ENCODE measurements around the gene NAALADL2. TPM values are rescaled to one million over a fixed set of nuclear protein-coding genes. Genes with fewer than 3 reads are reported as not detected.

The NAALADL2 gene
- total and polyA plus RNA-seq, 2 of the 8 experiments (the other 6 are each of a cell fraction or from before 2014, with no cell fraction given) = 0.12 to 0.22 TPM

DNA sequence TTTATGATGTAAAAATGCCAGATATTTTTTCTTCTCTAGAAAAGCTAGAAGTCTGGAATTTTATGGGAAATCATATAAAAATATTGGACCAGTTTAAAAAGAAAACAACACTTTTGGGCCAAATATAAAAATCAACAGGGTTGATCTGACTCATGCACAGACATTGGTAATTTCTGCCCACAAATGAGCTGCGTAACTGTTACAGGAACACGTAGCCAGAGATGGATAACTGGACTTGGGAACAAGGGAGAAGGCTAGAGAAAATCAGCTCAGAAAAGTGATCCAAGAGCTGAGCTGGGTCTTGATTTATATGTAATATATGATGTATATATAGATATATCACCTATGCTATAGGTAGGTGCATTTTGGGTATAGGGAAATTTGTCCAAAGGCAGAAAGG is 36.8 kb upstream of the NAALADL2 start:
- Histone ChIP-seq H4K5ac (ENCODE audit: insufficient read length, low read depth, low read length) (no peak overlapping the region), H3K27ac (ENCODE audit: low read depth, low read length) (no peak overlapping the region), H2BK12ac (ENCODE audit: low read depth, low read length) (no peak overlapping the region), H2BK5ac (ENCODE audit: low read depth, low read length) (no peak overlapping the region), H3K4ac (replicated peaks; ENCODE audit: insufficient read length, low read depth, low read length) (no peak overlapping the region), H4K20me1 (replicated peaks in 1 of 2; ENCODE audit: control insufficient read depth in 1 of 2, insufficient read depth in 2 of 2, low read length in 2 of 2) (no peaks in the 10 kb centered on the region), H2AFZ (ENCODE audit: low read length) (no peak overlapping the region), H3K4me1 (replicated peaks in 1 of 4; ENCODE audit: control insufficient read depth in 3 of 4, insufficient read depth in 4 of 4, low read length in 3 of 4) (no peaks in the 10 kb centered on the region), H3K27me3 (replicated peaks in 1 of 4; ENCODE audit: control insufficient read depth in 3 of 4, extremely low read depth in 1 of 4, insufficient read depth in 3 of 4, low read length in 3 of 4) (no peaks in the 10 kb centered on the region), H4K91ac (replicated peaks; ENCODE audit: insufficient read length, low read length) (no peak overlapping the region), H3K14ac (ENCODE audit: insufficient read length) (no peak overlapping the region), H3K56ac (replicated peaks; ENCODE audit: insufficient read length, low read depth, low read length) (no peak overlapping the region), H3K23me2 (ENCODE audit: low read depth, low read length) (no peaks in the 10 kb centered on the region), H3K36me3 (ENCODE audit: control insufficient read depth in 2 of 4, insufficient read depth in 4 of 4, low read length in 3 of 4) (no peaks in the 10 kb centered on the region), H2AK5ac (ENCODE audit: low read depth, low read length) (no peak overlapping the region), H3K9me3 (ENCODE audit: insufficient read depth in 2 of 2, low read depth in 1 of 2, low read length in 1 of 2) (no peaks in the 10 kb centered on the region), H3K9ac (replicated peaks in 1 of 4; ENCODE audit: extremely low read depth in 1 of 4, low read depth in 3 of 4, low read length in 3 of 4) (no peak overlapping the region), H3K4me2 (ENCODE audit: insufficient read depth in 1 of 2, low read depth in 2 of 2, low read length in 2 of 2) (no peak overlapping the region), H3K18ac (ENCODE audit: extremely low read depth, low read length) (no peak overlapping the region), H2BK120ac (replicated peaks; ENCODE audit: low read depth, low read length) (no peak overlapping the region), H3K79me2 (ENCODE audit: control insufficient read depth in 1 of 2, insufficient read depth in 2 of 2, low read length in 2 of 2) (no peaks in the 10 kb centered on the region), H2BK20ac (ENCODE audit: low read length) (no peak overlapping the region), H2BK15ac (ENCODE audit: low read length) (no peak overlapping the region), H3K23ac (ENCODE audit: insufficient read length) (no peak overlapping the region), H3K79me1 (ENCODE audit: low read depth, low read length) (no peaks in the 10 kb centered on the region), H4K8ac (ENCODE audit: extremely low read depth, insufficient read depth, low read length) (no peak overlapping the region), H3K4me3 (ENCODE audit: extremely low read depth in 1 of 4, insufficient read depth in 2 of 4, low read depth in 3 of 4, low read length in 4 of 4) (no peak overlapping the region)
- ChIA-PET CTCF (ENCODE audit: partially characterized antibody) (no interaction called here), POLR2A (ENCODE audit: partially characterized antibody) (no interaction called here)
- WGBS, 2 experiments (ENCODE audit: extremely low coverage in 1 of 2, insufficient coverage in 1 of 2, insufficient read length in 1 of 2, insufficient replicate concordance in 2 of 2, low coverage in 1 of 2, low lambda C conversion rate in 2 of 2, missing lambda C conversion rate in 1 of 2) = 92% methylated on average over 2 of the region's 2 CpGs; no CpG with 5 or more reads in 1 of the 2 experiments
- no peak for FAIRE-seq
- TF ChIP-seq SAP30 (IDR thresholded peaks at IDR 0.05; ENCODE audit: insufficient read depth, insufficient replicate concordance, low read length) (no peak), TAF1 (IDR thresholded peaks at IDR 0.05; ENCODE audit: low read depth, low read length) (no peak), BRCA1 (IDR thresholded peaks at IDR 0.05; ENCODE audit: low read depth, low read length) (no peak), JUN (IDR thresholded peaks at IDR 0.05; ENCODE audit: low read depth, low read length) (no peak), HDAC6 (IDR thresholded peaks at IDR 0.05; ENCODE audit: low read depth, low read length) (no peak), EGR1 (IDR thresholded peaks at IDR 0.05; ENCODE audit: borderline replicate concordance, low read depth, low read length) (no peak), BACH1 (IDR thresholded peaks at IDR 0.05; ENCODE audit: low read length) (no peak), SP1 (IDR thresholded peaks at IDR 0.05; ENCODE audit: low read depth, low read length) (no peak), POU5F1 (IDR thresholded peaks at IDR 0.05; ENCODE audit: low read depth, low read length) (no peak), CBX8 (IDR thresholded peaks at IDR 0.05; ENCODE audit: borderline replicate concordance, low read depth, low read length) (no peak)
- TF ChIP-seq, protein P1, sequence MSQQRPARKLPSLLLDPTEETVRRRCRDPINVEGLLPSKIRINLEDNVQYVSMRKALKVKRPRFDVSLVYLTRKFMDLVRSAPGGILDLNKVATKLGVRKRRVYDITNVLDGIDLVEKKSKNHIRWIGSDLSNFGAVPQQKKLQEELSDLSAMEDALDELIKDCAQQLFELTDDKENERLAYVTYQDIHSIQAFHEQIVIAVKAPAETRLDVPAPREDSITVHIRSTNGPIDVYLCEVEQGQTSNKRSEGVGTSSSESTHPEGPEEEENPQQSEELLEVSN (IDR thresholded peaks at IDR 0.05) = no peak
- no peak for DNase-seq (ENCODE audit: low read depth in 1 of 2, low spot score in 2 of 2)
